ENCODE measurements around the gene MCF2L. TPM values are rescaled to one million over a fixed set of nuclear protein-coding genes. Genes with fewer than 3 reads are reported as not detected.

The MCF2L gene
- total and polyA plus RNA-seq, 4 donors: 21.0 to 78.7 (median 35.9) TPM

DNA sequence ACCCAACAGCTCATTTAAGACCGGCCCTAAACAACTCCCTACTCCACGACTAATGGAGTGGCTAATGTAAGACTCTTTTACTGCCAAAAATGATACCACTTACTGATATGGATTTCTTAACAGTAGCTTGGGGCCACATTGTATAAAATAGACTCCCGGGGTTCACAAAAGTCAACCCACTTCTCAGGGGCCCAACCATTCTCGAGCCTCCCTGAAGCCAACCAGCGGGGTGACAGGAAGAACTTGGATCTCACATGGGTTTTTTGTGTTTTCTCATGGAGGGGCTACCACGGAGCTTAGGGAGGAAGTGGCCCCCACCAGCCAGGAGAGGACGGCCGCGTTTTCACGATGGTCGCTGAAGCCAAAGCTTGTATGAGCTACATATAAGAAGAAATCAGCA lies 8.1 kb downstream of the MCF2L start:
- Histone ChIP-seq H3K9ac (ENCODE audit: insufficient read depth in 1 of 2, low read length in 2 of 2) (no peak overlapping the region), H3K27me3 (ENCODE audit: control insufficient read depth in 3 of 3, insufficient read depth in 3 of 3, low read length in 2 of 3) (no peaks in the 10 kb centered on the region), H3K4me1 (ENCODE audit: control insufficient read depth in 5 of 5, insufficient read depth in 5 of 5, low read length in 5 of 5) (peaks cover 0 to 7% (median 0%) of the 10 kb centered on the region in 5 donors), H3K9me3 (ENCODE audit: control insufficient read depth in 4 of 4, insufficient read depth in 3 of 4, low read length in 3 of 4) (no peaks in the 10 kb centered on the region), H3K27ac (ENCODE audit: low read depth in 1 of 2, low read length in 1 of 2) (no peak overlapping the region), H3K4me3 (no peak overlapping the region), H3K36me3 (ENCODE audit: control insufficient read depth in 4 of 4, insufficient read depth in 4 of 4, low read length in 4 of 4) (no peaks in the 10 kb centered on the region)
- DNase-seq (no peak), ATAC-seq (ENCODE audit: insufficient read depth, low FRiP score) (no peak)
- 73 to 88% methylated on average over 11 of the region's 11 CpGs for WGBS, 2 donors
- TF ChIP-seq, protein P1, sequence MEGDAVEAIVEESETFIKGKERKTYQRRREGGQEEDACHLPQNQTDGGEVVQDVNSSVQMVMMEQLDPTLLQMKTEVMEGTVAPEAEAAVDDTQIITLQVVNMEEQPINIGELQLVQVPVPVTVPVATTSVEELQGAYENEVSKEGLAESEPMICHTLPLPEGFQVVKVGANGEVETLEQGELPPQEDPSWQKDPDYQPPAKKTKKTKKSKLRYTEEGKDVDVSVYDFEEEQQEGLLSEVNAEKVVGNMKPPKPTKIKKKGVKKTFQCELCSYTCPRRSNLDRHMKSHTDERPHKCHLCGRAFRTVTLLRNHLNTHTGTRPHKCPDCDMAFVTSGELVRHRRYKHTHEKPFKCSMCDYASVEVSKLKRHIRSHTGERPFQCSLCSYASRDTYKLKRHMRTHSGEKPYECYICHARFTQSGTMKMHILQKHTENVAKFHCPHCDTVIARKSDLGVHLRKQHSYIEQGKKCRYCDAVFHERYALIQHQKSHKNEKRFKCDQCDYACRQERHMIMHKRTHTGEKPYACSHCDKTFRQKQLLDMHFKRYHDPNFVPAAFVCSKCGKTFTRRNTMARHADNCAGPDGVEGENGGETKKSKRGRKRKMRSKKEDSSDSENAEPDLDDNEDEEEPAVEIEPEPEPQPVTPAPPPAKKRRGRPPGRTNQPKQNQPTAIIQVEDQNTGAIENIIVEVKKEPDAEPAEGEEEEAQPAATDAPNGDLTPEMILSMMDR (IDR thresholded peaks at IDR 0.05; ENCODE audit: control extremely low read depth, extremely low read depth): no peak

DNA sequence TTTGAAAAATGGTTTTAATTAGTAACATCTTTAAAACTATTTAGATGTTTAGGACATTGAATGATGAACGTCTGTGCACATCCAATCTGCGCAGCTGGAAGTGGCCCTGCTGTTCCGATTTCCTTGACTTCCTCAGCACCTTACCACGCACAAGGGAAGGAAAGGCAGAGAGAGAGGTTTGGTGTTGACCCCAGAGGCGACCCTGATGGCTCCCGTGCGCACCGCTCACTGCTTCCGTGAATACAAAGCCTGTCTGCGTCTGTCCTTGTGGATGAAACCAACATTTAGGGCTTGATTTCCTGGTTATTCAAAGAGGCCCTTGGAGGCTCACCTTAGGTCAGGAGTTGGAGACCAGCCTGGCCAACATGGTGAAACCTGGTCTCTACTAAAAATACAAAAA lies 8.5 kb downstream of the MCF2L start:
- Histone ChIP-seq H3K36me3 (ENCODE audit: control insufficient read depth in 4 of 4, insufficient read depth in 4 of 4, low read length in 4 of 4) (no peaks in the 10 kb centered on the region), H3K9ac (ENCODE audit: insufficient read depth in 1 of 2, low read length in 2 of 2) (no peak overlapping the region), H3K4me3 (no peak overlapping the region), H3K4me1 (ENCODE audit: control insufficient read depth in 5 of 5, insufficient read depth in 5 of 5, low read length in 5 of 5) (peaks cover 0 to 9% (median 0%) of the 10 kb centered on the region in 5 donors), H3K27ac (ENCODE audit: low read depth in 1 of 2, low read length in 1 of 2) (peak overlapping the region in 1 of 2 donors; percentile 78), H3K27me3 (ENCODE audit: control insufficient read depth in 3 of 3, insufficient read depth in 3 of 3, low read length in 2 of 3) (no peaks in the 10 kb centered on the region), H3K9me3 (ENCODE audit: control insufficient read depth in 4 of 4, insufficient read depth in 3 of 4, low read length in 3 of 4) (no peaks in the 10 kb centered on the region)
- DNase-seq: no peak
- ATAC-seq (ENCODE audit: insufficient read depth, low FRiP score): no peak
- WGBS, 2 donors: 72 to 89% methylated on average over 10 of the region's 10 CpGs
- TF ChIP-seq, protein P1 (IDR thresholded peaks at IDR 0.05; ENCODE audit: control extremely low read depth, extremely low read depth): no peak

DNA sequence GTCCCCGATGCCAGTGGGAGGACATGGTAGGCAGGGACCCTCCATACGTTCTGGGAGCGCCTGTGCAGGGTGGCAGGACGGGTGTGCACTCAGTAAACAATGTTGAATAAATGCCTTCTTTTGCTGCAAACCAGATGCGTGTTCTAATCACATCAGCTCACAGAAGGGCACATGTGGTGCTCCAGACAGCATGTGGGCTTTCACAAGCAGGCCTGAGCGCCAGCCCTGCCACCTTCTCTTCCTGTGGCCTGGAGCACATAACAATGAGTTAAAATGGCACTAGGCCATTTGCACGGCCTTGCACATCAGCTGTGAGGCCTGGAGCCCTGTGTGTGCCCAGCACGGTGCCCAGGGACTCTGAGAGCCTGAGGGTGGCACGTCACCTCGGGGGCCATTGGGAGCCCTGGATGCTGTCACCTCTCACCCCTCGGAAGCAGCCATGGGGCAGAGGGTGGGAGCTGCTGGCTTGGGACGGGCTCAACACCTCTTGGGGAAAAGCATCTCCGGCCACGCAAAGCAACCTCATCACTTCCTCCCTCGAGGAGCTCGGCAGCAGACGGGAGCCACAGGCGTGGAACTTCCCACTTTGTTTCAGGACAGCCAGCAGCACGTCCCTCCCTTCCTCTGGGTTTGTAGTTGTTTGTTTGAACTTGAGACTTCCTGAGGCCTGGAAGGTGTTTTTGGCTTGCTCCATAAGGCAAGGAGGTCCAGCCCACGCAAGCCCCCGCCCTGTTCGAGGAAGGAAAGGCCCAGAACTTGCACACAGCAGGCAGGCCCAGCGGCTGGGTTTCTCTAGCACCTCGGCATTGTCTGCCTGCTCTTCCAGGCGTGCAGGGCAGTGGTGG lies 9.8 kb downstream of the MCF2L start:
- peaks cover 0 to 7% (median 0%) of the 10 kb centered on the region in 5 donors for H3K4me1 ChIP-seq (ENCODE audit: control insufficient read depth in 5 of 5, insufficient read depth in 5 of 5, low read length in 5 of 5)
- peak overlapping the region; percentile 54 for H3K4me3 ChIP-seq
- H3K36me3 ChIP-seq (ENCODE audit: control insufficient read depth in 4 of 4, insufficient read depth in 4 of 4, low read length in 4 of 4): no peaks in the 10 kb centered on the region
- WGBS, 2 donors: 58% methylated on average over 25 of the region's 25 CpGs
- TF ChIP-seq, protein P1 (IDR thresholded peaks at IDR 0.05; ENCODE audit: control extremely low read depth, extremely low read depth): no peak
- H3K9ac ChIP-seq (ENCODE audit: insufficient read depth in 1 of 2, low read length in 2 of 2): no peak overlapping the region
- H3K9me3 ChIP-seq (ENCODE audit: control insufficient read depth in 4 of 4, insufficient read depth in 3 of 4, low read length in 3 of 4): no peaks in the 10 kb centered on the region
- ATAC-seq (ENCODE audit: insufficient read depth, low FRiP score): no peak
- no peaks in the 10 kb centered on the region for H3K27me3 ChIP-seq (ENCODE audit: control insufficient read depth in 3 of 3, insufficient read depth in 3 of 3, low read length in 2 of 3)
- peak overlapping the region; percentile 78 to 90 for H3K27ac ChIP-seq (ENCODE audit: low read depth in 1 of 2, low read length in 1 of 2)
- peak in 1 of 3 donors; percentile 55 for DNase-seq

Data from lung (tissue), 12 donors.